DMS79 treated with DMSO at 0.1 percent for 48 hours (cell line): Measurements from ENCODE around the gene SESN2.

Experiments used
- DNase-seq: peaks from one replicate; lab custom pipeline; 2025; lab: John Stamatoyannopoulos, UW

The SESN2 gene

DNA sequence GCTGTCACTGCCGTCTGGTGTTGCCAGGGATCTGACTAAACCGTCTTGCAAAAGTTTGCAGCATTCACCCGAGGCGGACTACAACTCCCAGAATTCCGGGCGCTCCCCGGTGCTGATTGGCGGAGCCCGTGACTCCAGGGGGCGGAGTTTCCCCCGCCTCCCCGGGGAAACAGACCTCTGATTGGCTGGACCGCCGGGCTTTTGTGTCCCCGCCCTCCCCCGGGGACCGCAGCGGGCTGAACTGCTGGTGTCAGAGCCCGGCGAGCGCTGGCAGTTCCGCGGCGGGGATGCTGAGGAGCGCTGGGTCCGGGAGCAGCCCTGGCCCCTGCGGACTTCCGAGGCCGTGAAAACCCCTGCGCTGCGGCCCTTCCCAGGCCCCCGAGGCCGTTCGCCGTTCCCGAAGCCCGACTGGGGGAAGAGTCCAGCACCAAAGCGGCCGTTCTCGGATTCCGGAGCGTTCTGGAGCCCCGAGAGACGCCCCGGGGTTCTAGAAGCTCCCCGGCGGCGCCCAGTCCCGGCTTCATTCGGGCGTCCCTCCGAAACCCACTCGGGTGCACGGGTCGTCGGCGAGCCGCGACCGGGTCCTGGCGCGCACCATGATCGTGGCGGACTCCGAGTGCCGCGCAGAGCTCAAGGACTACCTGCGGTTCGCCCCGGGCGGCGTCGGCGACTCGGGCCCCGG is at the start of gene SESN2:
Gene SESN2 (plus strand): TSS at position 267 of the 682 bp plus-strand sequence. CDS start 330 bp downstream, at position 597.
- DNase-seq = peak; percentile 94

DNA sequence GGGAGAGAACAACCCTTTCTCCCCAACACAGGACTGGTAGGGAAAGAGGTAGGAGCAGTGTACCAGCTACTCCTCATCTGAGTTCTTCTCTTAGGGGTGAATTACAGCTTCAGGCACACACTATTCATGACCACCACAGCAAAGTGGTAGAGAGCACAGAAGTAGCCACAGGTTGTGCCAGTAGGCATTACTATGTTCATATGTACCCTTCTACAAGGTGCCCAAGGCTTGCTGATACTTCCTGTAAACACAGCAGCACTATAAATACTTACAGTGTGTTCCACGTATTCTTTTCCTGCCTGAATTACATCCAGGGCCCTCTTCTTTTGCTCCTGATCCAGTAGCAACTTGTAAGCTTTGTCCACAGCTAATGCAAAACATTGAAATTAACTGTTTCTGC is 49.6 kb upstream of the SESN2 start:
- DNase-seq = no peak

GRCh38 chr1:28213315-28213714 is 46.0 kb upstream of the SESN2 start:
- DNase-seq = no peak

DNA sequence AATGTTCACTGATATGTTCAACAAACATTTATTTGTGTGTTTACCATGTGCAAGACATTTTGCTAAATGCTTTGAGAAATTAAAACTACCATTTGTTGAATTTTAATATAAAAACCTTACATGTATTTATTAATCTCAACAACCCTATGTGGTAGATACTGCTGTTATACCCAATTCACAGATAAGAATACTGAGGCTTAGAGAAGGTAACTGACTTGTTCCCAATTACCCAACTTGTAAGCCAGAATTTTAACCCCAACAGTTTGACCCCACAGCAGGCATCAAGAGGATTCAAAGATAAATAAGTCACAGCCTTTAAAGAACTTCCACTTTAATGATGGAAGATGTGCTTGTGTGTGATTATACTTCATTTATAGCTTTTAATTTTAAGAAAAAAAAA is 30.2 kb upstream of the SESN2 start:
- no peak for DNase-seq

- DNase-seq = no peak
Observed at GRCh38 chr1:28229996-28230395, 29.3 kb upstream of the SESN2 start.

- DNase-seq = peak; percentile 86
Observed at GRCh38 chr1:28232558-28233263, 26.6 kb upstream of the SESN2 start, which contains the start of gene DNAJC8. Gene DNAJC8 (minus strand): TSS chr1:28233029. CDS start chr1:28232998, 31 bp downstream.

GRCh38 chr1:28233264-28233606 is 26.1 kb upstream of the SESN2 start:
- DNase-seq = no peak

DNA sequence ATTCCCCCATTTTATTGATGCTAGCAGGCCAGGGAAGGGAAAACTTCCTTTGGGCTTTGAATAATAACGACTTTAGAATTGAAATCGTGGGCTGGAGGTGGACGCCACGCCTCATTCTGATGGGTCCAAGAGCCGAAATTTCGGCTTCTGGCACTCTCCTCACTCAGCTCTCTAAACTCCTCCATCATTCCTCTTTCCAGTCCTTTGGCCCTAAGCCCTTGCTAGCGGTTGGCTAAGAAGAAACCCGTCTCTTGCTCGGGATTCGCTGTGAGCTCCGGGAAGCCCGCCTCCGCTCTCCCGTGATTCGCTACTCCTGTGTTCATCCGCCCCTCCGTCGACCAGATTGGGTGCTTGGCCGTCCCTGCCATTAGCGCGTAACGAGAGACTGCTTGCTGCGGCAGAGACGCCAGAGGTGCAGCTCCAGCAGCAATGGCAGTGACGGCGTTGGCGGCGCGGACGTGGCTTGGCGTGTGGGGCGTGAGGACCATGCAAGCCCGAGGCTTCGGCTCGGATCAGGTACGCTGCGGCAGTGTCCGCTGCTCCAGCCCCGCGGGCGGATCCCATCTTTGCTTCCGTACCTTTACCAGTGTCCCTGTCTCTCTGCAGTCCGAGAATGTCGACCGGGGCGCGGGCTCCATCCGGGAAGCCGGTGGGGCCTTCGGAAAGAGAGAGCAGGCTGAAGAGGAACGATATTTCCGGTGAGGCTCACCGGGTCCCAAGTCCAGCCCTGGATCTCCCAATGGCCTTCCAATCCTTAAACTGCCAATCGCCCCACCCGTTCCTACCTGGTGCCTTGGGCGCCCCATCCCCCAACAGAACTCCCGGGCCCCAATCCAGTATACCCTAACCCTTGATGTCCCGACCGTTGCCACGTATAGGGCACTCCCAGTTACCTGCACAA is 23.3 kb upstream of the SESN2 start, which contains the start of gene ATP5IF1:
Gene ATP5IF1 (plus strand): TSS at position 370 of the 901 bp plus-strand sequence. CDS start 60 bp downstream, at position 430.
- DNase-seq = peak; percentile 99

- no peak for DNase-seq
Observed at GRCh38 chr1:28236656-28237322, 22.5 kb upstream of the SESN2 start.

DNA sequence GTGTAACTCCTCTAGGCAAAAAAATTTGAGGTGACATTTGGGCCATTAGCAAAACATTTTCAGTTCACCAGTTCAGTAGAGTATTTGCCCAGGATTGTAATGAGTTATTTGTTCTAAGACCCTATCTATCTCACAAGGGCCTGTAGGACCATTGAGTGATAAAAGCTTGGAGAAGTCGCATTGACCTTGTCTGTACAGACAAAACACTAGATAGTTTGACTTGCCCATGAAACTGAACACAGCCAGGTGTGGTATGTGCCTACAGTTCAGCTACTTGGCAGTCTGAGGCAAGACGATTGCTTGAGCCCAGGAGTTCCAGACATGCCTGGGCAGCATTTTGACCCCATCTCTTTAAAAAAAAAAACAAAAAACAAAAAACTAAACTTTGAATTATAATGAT is 20.3 kb upstream of the SESN2 start:
- DNase-seq = no peak

GRCh38 chr1:28240024-28240423 is 19.3 kb upstream of the SESN2 start:
- DNase-seq = no peak

GRCh38 chr1:28241638-28242241 is 17.6 kb upstream of the SESN2 start:
- DNase-seq = no peak

DNA sequence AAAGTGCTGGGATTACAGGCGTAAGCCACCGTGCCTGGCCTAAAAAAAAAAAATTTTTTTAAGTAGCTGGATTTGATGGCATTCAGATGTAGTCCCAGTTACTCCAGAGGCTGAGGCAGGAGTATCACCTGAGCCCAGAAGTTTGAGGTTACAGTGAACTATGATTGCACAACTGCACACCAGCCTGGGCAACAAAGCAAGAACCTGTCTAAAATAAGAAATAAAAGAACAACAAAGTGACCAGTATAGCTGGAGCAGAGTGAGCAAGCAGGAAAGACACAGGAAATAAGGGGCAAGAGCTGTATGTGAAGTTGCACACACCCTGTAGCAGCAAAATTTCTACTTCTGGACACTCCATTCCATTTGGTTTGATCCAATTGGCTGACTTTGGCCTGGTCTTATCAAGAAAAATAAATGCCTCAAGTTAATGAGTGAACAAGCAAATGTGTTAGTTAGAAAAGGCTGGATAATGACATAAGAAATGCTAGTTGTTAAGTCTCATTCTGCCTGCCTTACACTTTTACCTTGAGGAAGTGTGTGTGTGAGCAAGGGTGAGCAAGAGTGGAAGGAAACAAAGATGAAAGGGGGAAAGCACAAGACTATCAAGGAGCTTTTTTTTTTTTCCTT is 15.5 kb upstream of the SESN2 start:
- DNase-seq = no peak

DNA sequence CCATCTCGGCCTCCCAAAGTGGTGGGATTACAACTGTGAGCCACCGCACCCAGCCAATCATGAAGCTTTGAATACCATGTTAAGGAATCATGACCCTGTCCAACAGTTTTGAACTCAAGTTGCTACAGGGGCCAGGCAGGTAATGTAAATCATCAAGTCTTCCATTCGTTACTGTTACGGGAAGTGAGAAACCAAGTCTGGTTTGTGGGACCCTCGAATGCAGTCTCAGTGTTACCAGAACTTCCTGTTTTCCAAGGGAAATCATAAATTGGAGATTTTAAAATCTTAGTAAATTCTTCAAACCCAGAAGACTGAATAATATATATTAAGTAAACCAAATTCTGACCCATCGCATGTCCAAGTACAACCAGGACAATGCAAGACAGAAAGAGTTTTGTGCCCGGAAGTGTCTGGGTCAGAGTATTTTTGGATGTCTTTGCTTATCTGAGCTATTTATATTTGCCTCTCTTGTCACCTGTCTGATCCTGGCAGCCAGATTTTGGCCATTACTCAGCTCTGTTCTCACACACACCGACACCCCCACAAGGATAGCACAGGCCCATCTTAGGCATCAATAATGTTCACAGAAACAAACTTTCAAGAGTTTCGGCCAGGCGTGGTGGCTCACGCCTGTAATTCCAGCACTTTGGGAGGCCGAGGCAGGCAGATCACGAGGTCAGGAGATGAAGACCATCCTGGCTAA is 14.6 kb upstream of the SESN2 start:
- no peak for DNase-seq

DNA sequence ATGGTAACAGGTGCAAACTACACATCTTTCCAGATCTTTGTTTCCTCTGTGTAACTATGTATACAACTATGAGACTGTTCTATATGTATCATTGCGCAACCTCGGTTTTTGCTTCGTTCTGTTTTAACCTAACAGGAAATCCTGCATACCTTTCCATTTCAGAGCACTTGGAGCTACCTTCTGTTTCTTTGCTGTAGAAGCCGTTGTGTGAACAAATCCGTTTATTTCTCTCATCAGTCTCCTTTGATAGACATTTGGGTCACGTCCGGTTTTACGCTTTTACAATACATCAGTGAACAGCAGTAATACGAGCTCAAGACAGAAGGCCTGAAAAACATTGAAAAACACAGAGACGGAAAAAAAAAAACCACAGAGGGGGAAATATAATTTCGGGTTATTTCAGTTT is 12.9 kb upstream of the SESN2 start:
- DNase-seq = peak; percentile 26

DNA sequence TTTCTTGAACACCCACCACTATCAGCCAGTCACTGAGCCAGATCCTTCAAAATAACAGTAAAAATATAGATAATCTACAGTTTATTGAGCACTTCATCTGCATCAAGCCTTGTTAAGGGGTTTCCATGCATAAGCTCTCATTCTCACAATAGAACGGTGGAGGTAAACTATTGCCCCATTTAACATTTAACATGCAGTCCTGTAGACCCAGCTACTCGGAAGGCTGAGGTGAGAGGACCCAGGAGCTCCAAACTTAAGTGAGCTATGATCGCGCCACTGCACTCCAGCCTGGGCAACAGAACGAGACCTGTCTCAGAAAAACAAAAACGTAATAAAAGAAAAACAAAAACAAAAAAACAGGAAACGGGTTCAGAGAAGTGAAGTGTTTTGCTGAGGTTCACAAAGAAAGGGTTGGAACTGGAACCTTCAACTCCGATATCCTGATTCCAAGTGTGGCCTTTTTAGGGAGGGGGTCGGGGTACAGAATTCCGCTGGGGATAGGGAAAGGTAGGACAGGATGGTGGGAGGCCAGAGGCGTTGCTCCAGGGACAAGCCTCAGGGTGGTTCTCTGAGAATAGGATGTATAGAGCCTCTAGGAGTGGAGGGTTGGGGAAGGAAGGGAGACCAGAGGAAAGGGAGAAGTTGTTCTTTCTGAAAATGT is 11.6 kb upstream of the SESN2 start:
- no peak for DNase-seq

DNA sequence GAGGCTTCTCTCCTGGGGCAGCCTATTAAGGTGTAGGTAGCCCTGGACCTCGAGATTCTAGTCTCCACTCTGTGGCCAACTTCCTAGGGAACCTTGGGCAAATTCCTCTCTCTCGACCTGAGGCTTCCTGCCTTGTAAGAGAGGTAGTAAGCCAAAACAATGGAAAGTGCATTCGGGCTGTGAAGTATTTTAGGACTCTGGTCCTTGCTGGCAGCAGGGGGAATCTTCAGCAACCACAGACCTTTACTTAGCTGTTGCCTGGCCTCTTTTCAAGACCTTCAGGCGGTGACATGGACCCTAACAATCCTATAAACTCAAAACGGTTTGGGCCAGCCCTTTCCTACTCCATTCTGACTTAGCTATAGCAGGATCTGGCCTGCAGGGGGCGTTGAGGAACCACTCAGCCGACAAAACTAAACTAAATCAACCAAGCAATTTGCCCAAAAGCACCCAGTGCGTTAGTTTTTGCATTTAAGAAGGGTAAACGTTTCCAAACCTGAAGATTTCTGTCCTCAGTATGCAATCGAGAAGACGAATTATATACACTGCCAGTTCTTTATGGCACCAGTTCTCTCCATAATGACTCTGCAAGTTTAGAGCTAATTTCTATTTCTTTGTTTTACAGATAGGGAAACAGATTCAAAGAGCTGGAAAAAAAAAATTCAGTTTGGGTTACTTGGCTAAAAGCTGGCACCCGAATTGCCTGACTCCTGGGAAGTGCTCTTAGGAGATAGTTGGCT is 10.9 kb upstream of the SESN2 start:
- DNase-seq = peak; percentile 83

- DNase-seq = peak; percentile 49
Observed at GRCh38 chr1:28249013-28249865, 10.1 kb upstream of the SESN2 start.
